NCI-H2227 (cell line): ENCODE data around the gene SCN7A.
"Not testable (repeated sequence)": the region's sequence is repeated elsewhere in the genome, so short reads cannot be mapped to it uniquely, and the experiment has no call there.

Experiments used
- DNase-seq: peaks from one replicate; lab custom pipeline; 2025; ENCODE audit not compliant: unreplicated experiment; lab: John Stamatoyannopoulos, UW

The SCN7A gene

DNA sequence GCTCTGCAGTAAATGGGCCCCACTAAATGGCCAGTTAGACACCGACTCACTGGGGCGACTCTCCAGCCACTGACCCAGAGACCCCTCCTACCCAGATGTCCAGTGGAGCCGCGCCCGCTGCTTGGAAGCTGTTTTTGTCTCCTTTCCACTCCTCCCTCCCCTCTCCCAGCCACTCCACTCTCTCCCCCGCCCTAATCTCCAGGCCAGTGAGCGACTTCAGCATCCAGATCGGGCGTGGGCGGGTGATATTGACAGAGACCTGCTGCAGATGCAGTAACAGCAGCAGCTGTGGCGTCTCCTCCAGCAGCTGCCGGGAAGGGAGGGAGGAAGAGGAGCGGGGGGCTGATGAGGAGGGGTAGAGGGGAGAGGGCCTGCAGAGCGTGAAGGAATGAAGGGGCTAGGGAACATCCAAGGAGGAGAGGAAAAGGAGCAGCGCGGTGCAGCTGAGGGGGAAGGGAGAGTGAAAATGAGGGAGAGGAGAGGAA, at the start of gene SCN7A:
SCN7A (minus strand) TSS at position 110 of the 485 bp plus-strand sequence. CDS start 16,553 bp downstream, outside the sequence.
- peak; percentile 84 for DNase-seq

GRCh38 chr2:166539340-166540162, 45.5 kb upstream of the SCN7A start:
- peak; percentile 89 for DNase-seq

- DNase-seq, result no peak
These were observed 42.1 kb upstream of the SCN7A start for GRCh38 chr2:166536111-166536510.

DNA sequence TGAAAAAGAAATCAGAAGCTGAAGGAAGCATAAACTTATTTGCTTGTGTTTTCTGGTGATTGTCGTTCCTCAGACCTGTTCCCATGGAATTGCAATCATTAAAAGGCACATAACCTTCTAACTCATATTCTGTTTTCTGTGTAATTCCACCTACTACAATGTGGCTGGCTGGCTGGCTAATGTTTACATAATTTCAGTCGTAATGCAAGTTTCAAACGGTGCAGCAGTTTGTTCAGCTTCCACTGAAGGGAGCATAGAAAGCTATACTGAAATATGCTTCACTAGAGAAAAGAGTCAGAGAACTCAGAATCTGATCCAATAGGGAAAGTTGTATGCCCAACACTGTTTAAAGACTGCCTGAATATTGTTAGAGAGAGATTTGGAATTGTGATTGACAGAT, 27.1 kb upstream of the SCN7A start:
- no peak for DNase-seq

DNA sequence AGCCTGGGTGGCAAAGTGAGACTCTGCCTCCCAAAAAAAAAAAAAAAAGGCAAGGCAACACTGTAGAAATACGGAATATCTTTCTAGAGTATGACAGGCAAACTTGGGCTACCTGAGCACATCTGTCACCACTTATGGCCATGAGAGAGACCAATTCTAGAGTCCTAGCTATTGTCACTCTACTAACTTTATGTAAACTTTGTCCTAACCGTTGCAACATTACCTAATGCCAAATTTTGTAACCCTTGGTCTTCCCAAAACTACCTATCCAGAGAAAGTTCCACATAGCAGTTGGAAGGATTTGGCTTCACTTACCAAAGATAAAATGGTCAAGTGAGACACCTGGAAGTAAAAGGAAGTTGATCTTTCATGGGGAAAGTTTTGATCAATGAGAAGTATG, 26.6 kb upstream of the SCN7A start:
- no peak for DNase-seq

DNA sequence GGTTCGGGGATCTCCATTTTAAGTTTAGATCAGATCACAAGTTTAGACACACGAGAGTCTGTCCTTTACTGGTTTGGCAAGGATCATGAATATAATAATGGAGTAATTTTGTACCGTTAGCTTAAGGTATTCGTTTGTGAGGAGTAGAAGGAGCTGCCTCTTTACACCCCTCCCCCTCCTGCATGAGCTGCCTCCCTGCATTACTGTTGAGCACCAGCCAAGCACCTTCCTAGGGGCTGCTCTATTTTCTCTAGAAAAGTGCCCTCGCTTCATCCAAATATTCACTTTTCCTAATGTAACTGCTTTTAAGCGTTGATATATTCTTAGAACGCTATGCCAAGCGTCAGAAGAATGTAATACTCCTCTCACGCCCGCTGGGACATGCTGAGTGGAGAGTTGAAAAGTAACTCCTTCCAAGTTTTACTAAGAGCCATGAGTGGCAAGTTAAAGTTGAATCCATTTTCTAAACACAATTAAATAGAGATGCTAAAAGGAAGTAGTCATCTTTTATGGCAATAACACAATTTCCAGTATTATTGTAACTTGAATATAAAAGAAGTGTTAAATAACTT, 25.4 kb upstream of the SCN7A start:
- DNase-seq, result no peak

DNA sequence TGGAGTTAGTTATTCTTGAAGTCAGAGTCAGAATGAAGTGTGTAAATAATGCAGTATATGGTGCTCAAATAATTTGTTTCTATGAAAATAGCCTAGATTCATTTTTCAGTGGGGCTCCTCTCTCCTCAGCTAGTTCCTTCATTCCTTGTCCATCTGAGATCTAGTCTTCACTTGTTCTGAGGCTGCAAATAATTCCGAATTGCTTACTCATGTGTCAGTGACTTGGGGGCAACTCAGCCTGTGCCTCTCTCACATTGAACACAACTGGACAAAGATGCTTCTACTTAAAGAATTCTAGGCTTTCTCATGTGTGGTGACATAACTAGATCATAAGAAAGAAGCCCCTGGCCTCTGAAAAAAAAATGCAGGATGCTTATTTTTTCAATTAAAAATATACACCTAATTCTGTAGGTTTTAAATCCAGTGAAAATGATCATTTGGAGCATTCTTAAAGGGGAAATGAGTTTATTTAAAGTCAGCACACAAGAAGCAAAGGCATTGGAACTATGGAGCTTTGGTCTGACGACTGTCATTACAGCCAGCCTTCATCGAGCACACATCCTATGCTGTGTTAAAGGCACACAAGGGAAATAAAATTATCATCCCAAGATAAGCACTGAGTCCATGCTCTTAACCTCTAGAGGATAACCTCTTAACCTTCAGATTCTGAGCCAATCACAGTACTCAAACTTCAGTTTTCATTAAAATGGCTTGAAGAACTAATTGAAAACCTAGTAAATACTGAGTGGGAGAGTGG, 24.8 kb upstream of the SCN7A start:
- peak; percentile 27 for DNase-seq

- DNase-seq, result no peak
These were observed 23.5 kb upstream of the SCN7A start for GRCh38 chr2:166517533-166518061.

- peak; percentile 67 for DNase-seq
These were observed 22.8 kb upstream of the SCN7A start for GRCh38 chr2:166516712-166517303.

DNA sequence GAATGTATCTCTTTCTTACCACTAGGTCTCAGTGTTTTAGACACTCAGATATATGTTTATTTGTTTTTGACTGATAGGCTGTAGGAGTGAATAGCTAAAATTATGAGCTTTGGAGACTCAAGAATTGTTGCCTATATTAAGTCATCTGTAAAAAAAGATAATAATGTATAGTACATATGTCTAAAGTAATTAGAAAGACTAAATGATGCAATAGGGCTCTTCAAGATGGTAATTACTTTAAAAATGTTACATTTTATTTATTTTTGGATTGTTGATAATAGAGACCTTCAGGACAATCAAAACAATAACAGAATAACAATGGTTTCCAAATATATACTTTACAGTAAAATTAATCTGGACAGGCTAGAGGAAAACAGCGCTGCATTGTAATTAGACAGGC, 19.9 kb upstream of the SCN7A start:
- no peak for DNase-seq

DNA sequence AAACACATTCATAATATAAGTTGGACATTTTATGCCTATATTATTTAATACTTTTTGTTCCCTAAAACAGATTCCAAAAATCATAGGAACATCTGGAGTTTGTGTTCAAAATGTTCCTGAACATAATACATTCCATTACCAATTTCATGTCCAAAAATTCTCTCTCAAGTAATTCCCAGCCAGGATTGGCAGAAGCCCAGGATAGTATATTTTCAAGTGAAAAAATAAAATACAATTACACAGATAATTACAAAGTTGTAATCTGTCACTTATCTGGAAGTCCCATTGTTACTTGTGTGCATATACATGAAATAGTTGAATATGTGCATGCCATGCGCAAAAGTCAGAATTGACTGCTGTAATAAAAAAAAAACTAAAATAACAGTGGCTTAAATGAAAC, 5.2 kb upstream of the SCN7A start:
- DNase-seq, result no peak

DNA sequence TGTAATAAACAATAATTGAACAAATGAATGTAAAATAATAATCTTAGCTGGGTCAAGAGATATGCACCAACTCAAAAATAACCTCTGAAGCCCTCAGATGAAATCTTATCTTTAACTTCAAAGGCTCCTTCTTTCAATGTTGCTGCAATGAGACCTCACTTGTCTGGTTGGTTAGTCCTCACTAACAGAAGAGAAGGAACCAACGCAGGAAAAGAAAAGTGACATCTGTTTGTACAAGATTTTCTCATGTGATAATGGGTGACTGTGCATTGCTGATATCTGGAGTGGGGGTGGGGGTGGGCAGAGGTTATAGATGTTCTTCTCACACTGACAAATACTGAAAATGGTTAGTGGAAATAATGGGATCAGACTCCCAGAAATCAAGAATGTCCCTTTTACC, 2.6 kb downstream of the SCN7A start:
- no peak for DNase-seq

- no peak for DNase-seq
These were observed 6.9 kb downstream of the SCN7A start for GRCh38 chr2:166487171-166487570.

DNA sequence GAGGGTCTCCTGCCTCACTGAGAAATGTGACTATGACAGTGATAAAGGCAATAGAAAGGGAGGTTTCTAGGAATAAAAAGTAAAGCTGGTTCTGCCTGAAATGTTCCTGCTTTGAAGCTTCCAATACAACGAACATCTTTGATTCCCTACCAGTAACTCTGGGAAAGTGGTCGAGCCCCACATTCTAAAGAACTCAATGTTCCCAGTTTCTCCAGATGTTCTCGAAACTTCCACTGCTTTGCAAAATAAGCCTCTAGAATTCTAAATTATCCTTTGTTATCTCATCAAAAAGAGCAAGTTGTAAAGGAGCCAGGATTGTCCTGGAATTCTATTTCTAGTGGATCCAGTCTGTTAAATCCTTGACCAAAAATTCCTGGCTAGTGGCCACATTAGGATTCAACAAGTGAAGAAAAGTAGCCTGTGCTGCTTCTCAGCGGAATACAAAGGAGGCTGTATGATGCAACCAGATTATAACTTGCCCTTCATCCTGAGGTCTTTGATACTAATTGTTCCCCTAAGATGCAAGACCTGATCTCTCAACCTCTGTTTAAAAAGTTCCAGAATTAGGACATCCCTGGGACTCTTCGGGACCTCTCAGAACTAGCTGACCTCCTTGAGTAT, 8.4 kb downstream of the SCN7A start:
- DNase-seq, result no peak

DNA sequence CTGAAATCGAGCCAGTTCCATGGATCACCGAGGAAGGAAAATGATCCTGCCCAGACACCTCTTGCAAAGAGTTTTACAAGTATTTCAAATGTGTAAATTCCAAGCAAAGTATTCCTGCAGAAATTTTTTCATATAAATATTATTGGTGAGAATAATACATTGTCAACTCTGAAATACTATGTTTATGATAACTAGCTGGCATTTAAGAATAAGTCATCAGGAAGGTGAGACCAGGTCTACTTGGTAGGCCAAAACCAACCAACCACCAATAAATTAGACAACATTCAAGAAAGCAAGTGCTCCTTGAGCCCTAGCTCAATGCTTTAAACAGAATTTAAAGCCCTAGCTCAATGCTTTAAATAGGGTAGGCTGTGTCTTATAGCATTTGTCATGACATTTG, 21.7 kb downstream of the SCN7A start:
- no peak for DNase-seq

GRCh38 chr2:166468124-166469024, 25.7 kb downstream of the SCN7A start:
- no peak for DNase-seq

DNA sequence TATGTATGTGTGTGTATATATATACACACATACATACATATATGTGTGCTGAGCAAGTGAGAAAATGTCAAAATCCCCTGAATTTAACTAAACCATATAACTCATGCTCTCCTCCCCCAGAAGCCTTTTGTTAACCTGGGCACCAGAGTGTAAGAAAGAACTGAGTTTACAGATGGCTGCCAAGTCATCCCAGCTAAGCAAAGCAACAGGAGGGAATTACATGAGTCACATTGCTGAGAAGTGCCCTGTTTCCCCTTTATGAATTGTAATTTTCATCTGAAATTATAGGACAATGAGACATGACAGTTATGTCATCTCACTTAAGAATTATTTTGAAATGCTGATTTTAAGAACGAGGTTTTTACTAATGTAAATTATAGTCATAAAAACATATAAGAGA, 29.9 kb downstream of the SCN7A start:
- no peak for DNase-seq

GRCh38 chr2:166463640-166464039, 30.4 kb downstream of the SCN7A start:
- no peak for DNase-seq

DNA sequence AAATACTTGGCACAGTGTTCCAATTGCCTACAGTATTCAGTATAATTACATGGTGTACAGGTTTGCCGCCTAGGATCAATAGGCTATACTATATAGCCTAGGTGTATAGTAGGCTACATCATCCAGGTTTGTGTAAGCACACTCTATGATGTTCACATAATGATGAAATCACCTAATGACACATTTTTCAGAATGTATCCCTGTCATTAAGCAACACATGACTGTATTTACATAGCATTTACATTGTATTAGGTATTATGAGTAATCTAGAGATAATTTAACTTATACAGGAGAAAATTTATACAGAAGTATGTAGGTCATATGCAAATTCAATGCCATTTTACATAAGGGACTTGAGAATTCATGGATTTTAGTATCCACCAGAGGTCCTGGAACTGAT, 35.4 kb downstream of the SCN7A start:
- no peak for DNase-seq

- DNase-seq, result not testable (repeated sequence)
These were observed 38.2 kb downstream of the SCN7A start for GRCh38 chr2:166455823-166456222.
